HepG2 (cell line): ENCODE data around the gene OR7G2. TPM values are rescaled to one million over a fixed set of nuclear protein-coding genes. Genes with fewer than 3 reads are reported as not detected.

Experiments used
- ARID4A ChIP-seq: sonication (generic); formaldehyde crosslinking; IDR thresholded peaks from 2 replicates; pipeline ENCODE4 v1.5.0; 2020; ENCODE audit warnings: mild to moderate bottlenecking, missing genetic modification reagents, borderline replicate concordance
- ARNTL ChIP-seq: sonication (generic); formaldehyde crosslinking; IDR thresholded peaks from 2 replicates; pipeline ENCODE4 v1.4.0; 2020; ENCODE audit warnings: mild to moderate bottlenecking, missing genetic modification reagents
- CAMTA2 ChIP-seq: sonication (generic); formaldehyde crosslinking; IDR thresholded peaks from 2 replicates; pipeline ENCODE4 v1.4.0; 2020; ENCODE audit warnings: mild to moderate bottlenecking, missing genetic modification reagents, borderline replicate concordance
- ETV5 ChIP-seq: IDR thresholded peaks from 2 replicates; pipeline ENCODE4 v1.6.1; 2018; ENCODE audit warnings: missing biosample characterization, missing genetic modification reagents, inconsistent platforms, borderline replicate concordance
- HDAC2 ChIP-seq: sonication (generic); formaldehyde crosslinking; IDR thresholded peaks from 2 replicates; pipeline ENCODE4 v1.4.0; 2020; ENCODE audit warnings: missing genetic modification reagents
- IKZF4 ChIP-seq: sonication (generic); formaldehyde crosslinking; IDR thresholded peaks from 2 replicates; pipeline ENCODE4 v1.5.1; 2020; ENCODE audit warnings: borderline replicate concordance, mild to moderate bottlenecking, low read depth, missing genetic modification reagents; ENCODE audit errors: not compliant biosample characterization
- MYNN ChIP-seq: sonication (generic); formaldehyde crosslinking; IDR thresholded peaks from 2 replicates; pipeline ENCODE4 v1.4.0; 2020; ENCODE audit warnings: mild to moderate bottlenecking, low read depth, missing genetic modification reagents
- RAD51 ChIP-seq: fragments of 450-650 bp; IDR thresholded peaks from 2 replicates; pipeline ENCODE4 v1.6.1; 2016; ENCODE audit warnings: borderline replicate concordance
- SATB2 ChIP-seq: sonication (generic); formaldehyde crosslinking; IDR thresholded peaks from 2 replicates; pipeline ENCODE4 v1.5.0; 2020; ENCODE audit warnings: missing genetic modification reagents
- THAP11 ChIP-seq: IDR thresholded peaks from 2 replicates; pipeline ENCODE4 v1.6.1; 2016; ENCODE audit warnings: missing biosample characterization, missing genetic modification reagents
- ZNF160 ChIP-seq: sonication (generic); formaldehyde crosslinking; IDR thresholded peaks from 2 replicates; pipeline ENCODE4 v1.8.0; 2022; ENCODE audit warnings: mild to moderate bottlenecking, inconsistent platforms, missing genetic modification reagents
- ZNF235 ChIP-seq: sonication (generic); formaldehyde crosslinking; IDR thresholded peaks from 2 replicates; pipeline ENCODE4 v1.8.1; 2023; ENCODE audit warnings: mild to moderate bottlenecking, missing genetic modification reagents, borderline replicate concordance
- ZNF431 ChIP-seq: sonication (generic); formaldehyde crosslinking; IDR thresholded peaks from 2 replicates; pipeline ENCODE4 v1.9.0; 2022; ENCODE audit warnings: missing genetic modification reagents, low read depth, mild to moderate bottlenecking, borderline replicate concordance
- ZNF652 ChIP-seq: IDR thresholded peaks from 2 replicates; pipeline ENCODE4 v1.6.1; 2016; ENCODE audit warnings: low read depth, borderline replicate concordance
- ZNF883 ChIP-seq: sonication (generic); formaldehyde crosslinking; IDR thresholded peaks from 2 replicates; pipeline ENCODE4 v1.5.1; 2020; ENCODE audit warnings: mild to moderate bottlenecking, missing genetic modification reagents; ENCODE audit errors: not compliant biosample characterization
- ZNF891 ChIP-seq: sonication (generic); formaldehyde crosslinking; IDR thresholded peaks from 2 replicates; pipeline ENCODE4 v1.5.0; 2020; ENCODE audit warnings: mild to moderate bottlenecking, missing genetic modification reagents
- polyA plus RNA-seq, 8 experiments: library from polyadenylated mRNA; depleted of rRNA in 3 of 8; stranded (reverse) in 7 of 8; unstranded in 1 of 8; fragments of >200 nt; fragmentation: Illumina TruSeq in 4 of 8; extraction: Trizol in 4 of 8; gene quantifications; 2 replicates each; pipeline versions ENCODE4 v1.2.1 to v1.2.3, GENCODE V29; 2011 to 2016; ENCODE audit warnings: low read depth in 4 of 8, missing spikeins in 1 of 8, mixed read lengths in 1 of 8; ENCODE audit not compliant: insufficient read depth in 1 of 8
- total RNA-seq, 5 experiments: library from RNA; depleted of rRNA; stranded (reverse); fragments of >200 nt; fragmentation: Illumina TruSeq; extraction: Trizol; gene quantifications; 2 replicates each; pipeline ENCODE4 v1.2.3, GENCODE V29; 2016; ENCODE audit warnings: low read depth in 1 of 5
- TF ChIP-seq, protein P1 (sequence below): sonication (generic); formaldehyde crosslinking; IDR thresholded peaks from 2 replicates; pipeline ENCODE4 v1.5.1; 2020; ENCODE audit warnings: mild to moderate bottlenecking, moderate library complexity, missing genetic modification reagents
- TF ChIP-seq, protein P2 (sequence below): sonication (generic); formaldehyde crosslinking; IDR thresholded peaks from 2 replicates; pipeline ENCODE4 v1.5.0; 2020; ENCODE audit warnings: missing genetic modification reagents, mild to moderate bottlenecking, borderline replicate concordance
- TF ChIP-seq, protein P3 (sequence below): conservative IDR thresholded peaks from 2 replicates; pipeline ENCODE4 v1.6.1; 2018; ENCODE audit warnings: missing genetic modification reagents

Gene OR7G2
- total and polyA plus RNA-seq, 2 of the 13 experiments (the other 11 are each of a cell fraction or from before 2014, with no cell fraction given), result not detected

DNA sequence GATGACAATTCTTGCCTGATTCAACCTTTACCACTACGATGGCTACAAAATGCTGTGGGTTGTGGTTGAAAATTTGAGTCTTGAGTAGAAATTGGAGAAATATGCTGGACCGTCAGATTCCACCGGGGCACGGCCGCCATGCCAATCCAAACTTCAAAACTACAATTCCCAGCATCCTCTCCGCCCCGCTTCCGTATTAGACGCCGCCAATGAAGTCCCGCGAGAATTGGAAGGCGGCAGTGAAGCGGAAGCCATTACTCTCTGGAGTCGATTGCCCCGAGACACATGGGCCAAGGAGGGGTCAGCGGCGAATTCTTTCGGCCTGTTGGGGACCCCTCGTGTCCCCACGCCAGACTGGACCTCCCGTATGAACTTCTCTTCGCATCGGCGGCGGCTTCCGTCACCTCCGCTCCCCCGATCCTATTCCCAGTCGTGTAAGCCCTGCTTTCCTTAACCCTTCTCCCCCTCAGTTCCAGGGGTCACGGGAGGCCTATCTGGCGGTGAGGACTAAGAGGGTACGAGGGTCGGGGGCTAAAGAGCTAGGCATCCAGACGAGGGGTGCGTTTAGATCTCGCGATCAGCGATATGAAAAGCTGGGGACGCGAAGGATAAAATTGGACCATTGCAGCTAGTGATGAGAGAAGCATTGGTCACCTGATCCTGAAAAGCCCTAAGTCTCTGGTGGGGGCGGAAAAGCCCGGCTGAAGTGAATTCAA lies 33.0 kb upstream of the OR7G2 start, which contains the start of gene ZNF317 (continued):
- TF ChIP-seq, protein P1, sequence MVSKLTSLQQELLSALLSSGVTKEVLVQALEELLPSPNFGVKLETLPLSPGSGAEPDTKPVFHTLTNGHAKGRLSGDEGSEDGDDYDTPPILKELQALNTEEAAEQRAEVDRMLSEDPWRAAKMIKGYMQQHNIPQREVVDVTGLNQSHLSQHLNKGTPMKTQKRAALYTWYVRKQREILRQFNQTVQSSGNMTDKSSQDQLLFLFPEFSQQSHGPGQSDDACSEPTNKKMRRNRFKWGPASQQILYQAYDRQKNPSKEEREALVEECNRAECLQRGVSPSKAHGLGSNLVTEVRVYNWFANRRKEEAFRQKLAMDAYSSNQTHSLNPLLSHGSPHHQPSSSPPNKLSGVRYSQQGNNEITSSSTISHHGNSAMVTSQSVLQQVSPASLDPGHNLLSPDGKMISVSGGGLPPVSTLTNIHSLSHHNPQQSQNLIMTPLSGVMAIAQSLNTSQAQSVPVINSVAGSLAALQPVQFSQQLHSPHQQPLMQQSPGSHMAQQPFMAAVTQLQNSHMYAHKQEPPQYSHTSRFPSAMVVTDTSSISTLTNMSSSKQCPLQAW (CRISPR knock-in tag), result peak; percentile 68; the same call in 1 of the 2 replicates
- peak; percentile 68; the same call in 1 of the 2 replicates for TF ChIP-seq ZNF160 (CRISPR knock-in tag)
- peak; percentile 58 for TF ChIP-seq IKZF4
- TF ChIP-seq, protein P2, sequence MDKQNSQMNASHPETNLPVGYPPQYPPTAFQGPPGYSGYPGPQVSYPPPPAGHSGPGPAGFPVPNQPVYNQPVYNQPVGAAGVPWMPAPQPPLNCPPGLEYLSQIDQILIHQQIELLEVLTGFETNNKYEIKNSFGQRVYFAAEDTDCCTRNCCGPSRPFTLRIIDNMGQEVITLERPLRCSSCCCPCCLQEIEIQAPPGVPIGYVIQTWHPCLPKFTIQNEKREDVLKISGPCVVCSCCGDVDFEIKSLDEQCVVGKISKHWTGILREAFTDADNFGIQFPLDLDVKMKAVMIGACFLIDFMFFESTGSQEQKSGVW, result 0 out of 2 replicates have a peak, but pooled peaks have one; percentile 68
- TF ChIP-seq HDAC2 (CRISPR knock-in tag), result 0 out of 2 replicates have a peak, but pooled peaks have one; percentile 46
- peak; percentile 100 for TF ChIP-seq THAP11 (CRISPR knock-in tag)
- peak; percentile 81; the same call in 1 of the 2 replicates for TF ChIP-seq ZNF431 (CRISPR knock-in tag)
- peak; percentile 76; the same call in 1 of the 2 replicates for TF ChIP-seq ETV5
- peak; percentile 70 for TF ChIP-seq ZNF652
- 0 out of 2 replicates have a peak, but pooled peaks have one; percentile 62 for TF ChIP-seq MYNN (CRISPR knock-in tag)
- TF ChIP-seq ZNF235 (CRISPR knock-in tag), result 0 out of 2 replicates have a peak, but pooled peaks have one; percentile 43
- TF ChIP-seq RAD51, result 0 out of 2 replicates have a peak, but pooled peaks have one; percentile 15
- peak; percentile 85 for TF ChIP-seq ZNF883 (CRISPR knock-in tag)
- TF ChIP-seq CAMTA2, result peak; percentile 63; the same call in 1 of the 2 replicates
- TF ChIP-seq, protein P3, sequence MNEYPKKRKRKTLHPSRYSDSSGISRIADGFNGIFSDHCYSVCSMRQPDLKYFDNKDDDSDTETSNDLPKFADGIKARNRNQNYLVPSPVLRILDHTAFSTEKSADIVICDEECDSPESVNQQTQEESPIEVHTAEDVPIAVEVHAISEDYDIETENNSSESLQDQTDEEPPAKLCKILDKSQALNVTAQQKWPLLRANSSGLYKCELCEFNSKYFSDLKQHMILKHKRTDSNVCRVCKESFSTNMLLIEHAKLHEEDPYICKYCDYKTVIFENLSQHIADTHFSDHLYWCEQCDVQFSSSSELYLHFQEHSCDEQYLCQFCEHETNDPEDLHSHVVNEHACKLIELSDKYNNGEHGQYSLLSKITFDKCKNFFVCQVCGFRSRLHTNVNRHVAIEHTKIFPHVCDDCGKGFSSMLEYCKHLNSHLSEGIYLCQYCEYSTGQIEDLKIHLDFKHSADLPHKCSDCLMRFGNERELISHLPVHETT (CRISPR knock-in tag), result no peak
- peak; percentile 86; the same call in 1 of the 2 replicates for TF ChIP-seq ARID4A
- TF ChIP-seq ZNF891 (CRISPR knock-in tag), result 0 out of 2 replicates have a peak, but pooled peaks have one; percentile 53
- TF ChIP-seq ARNTL (CRISPR knock-in tag), result peak; percentile 40
- TF ChIP-seq SATB2 (CRISPR knock-in tag), result peak; percentile 73; the same call in 1 of the 2 replicates
